ENCODE results near the gene ACHE.
"Not testable (repeated sequence)": the region's sequence is repeated elsewhere in the genome, so short reads cannot be mapped to it uniquely, and the experiment has no call there.

GRCh38 chr7:100910443-100910842 lies 14.8 kb upstream of the ACHE start:
- not testable (repeated sequence) for TF ChIP-seq CTCF, EP300 (IDR thresholded peaks at IDR 0.05)
